Endothelial cell of umbilical vein (primary cell): ENCODE measurements around the gene COG2. TPM values are rescaled to one million over a fixed set of nuclear protein-coding genes. Genes with fewer than 3 reads are reported as not detected.

Source experiments
- BruUV-seq: library from RNA; stranded (reverse); fragments of 400-500 nt; replicated peaks from 2 replicates; lab custom pipeline; 2021; lab: Mats Ljungman, UMichigan
- CTCF ChIA-PET: fragments of 300-600, 350-600 bp; sonication (Branson Sonifier 250); formaldehyde crosslinking; loops from one replicate; lab custom pipeline; 2021; ENCODE audit warnings: antibody characterized with exemption, inconsistent platforms; lab: Charles Lee
- POLR2A ChIA-PET: fragments of 300-600, 350-600 bp; sonication (Branson Sonifier 250); formaldehyde crosslinking; loops from one replicate; lab custom pipeline; 2021; ENCODE audit warnings: antibody characterized with exemption, inconsistent platforms; lab: Charles Lee
- DNase-seq: peaks from one replicate; pipeline ENCODE4 v3.0.0-alpha.2; 2011; ENCODE audit warnings: low read depth, low spot score
- FAIRE-seq: peaks from 2 replicates; lab custom pipeline; 2011; peaks lifted over from hg19 to GRCh38; lab: Jason Lieb, UNC
- H2AFZ ChIP-seq: 2 replicates; pipeline ENCODE4 v1.6.0; 2012; ENCODE audit warnings: low read depth, low read length, control low read depth, inconsistent platforms
- H3K27ac ChIP-seq: 2 replicates; pipeline ENCODE4 v1.5.1; 2011; ENCODE audit warnings: low read depth, mild to moderate bottlenecking, control low read depth, low read length, moderate library complexity; ENCODE audit not compliant: insufficient read depth
- H3K27me3 ChIP-seq, 2 experiments: 2 replicates each; pipeline versions ENCODE4 v1.6.0 to v1.6.1; 2011; ENCODE audit warnings: low read length in 2 of 2, mixed read lengths in 1 of 2; ENCODE audit not compliant: control insufficient read depth in 2 of 2, insufficient read depth in 2 of 2
- H3K36me3 ChIP-seq, 2 experiments: 2 replicates in 1 of 2; 3 replicates in 1 of 2; pipeline ENCODE4 v1.5.1; 2011; ENCODE audit warnings: low read length in 2 of 2, mild to moderate bottlenecking in 1 of 2, moderate library complexity in 1 of 2; ENCODE audit not compliant: control insufficient read depth in 2 of 2, insufficient read depth in 2 of 2; ENCODE audit errors: extremely low read depth in 1 of 2
- H3K4me1 ChIP-seq: 3 replicates; pipeline ENCODE4 v1.5.1; 2011; ENCODE audit warnings: mild to moderate bottlenecking, low read length; ENCODE audit not compliant: control insufficient read depth, insufficient read depth; ENCODE audit errors: extremely low read depth
- H3K4me2 ChIP-seq: 2 replicates; pipeline ENCODE4 v1.6.1; 2011; ENCODE audit warnings: low read length, control low read depth, mixed read lengths; ENCODE audit not compliant: insufficient read depth
- H3K4me3 ChIP-seq, 3 experiments: fragments of 200-600 bp in 1 of 3; sonication (generic), shearing (Covaris generic) in 1 of 3; replicated peaks in 1 of 3; 2 replicates each; pipeline ENCODE4 v1.5.1; 2011 to 2016; ENCODE audit warnings: control low read depth in 3 of 3, low read length in 3 of 3, mild to moderate bottlenecking in 2 of 3, inconsistent platforms in 1 of 3, low read depth in 1 of 3, moderate library complexity in 1 of 3; ENCODE audit not compliant: insufficient read depth in 1 of 3
- H3K79me2 ChIP-seq: 2 replicates; pipeline ENCODE4 v1.6.0; 2012; ENCODE audit warnings: low read length, inconsistent platforms; ENCODE audit not compliant: control insufficient read depth, insufficient read depth
- H3K9ac ChIP-seq: replicated peaks from 2 replicates; pipeline ENCODE3; 2011; ENCODE audit warnings: low read length, control low read depth; ENCODE audit not compliant: insufficient read depth; ENCODE audit errors: extremely low read depth
- H3K9me1 ChIP-seq: replicated peaks from 3 replicates; pipeline ENCODE4 v1.6.0; 2011; ENCODE audit warnings: mild to moderate bottlenecking, low read length; ENCODE audit not compliant: control insufficient read depth, insufficient read depth; ENCODE audit errors: extremely low read depth
- H3K9me3 ChIP-seq: replicated peaks from 2 replicates; pipeline ENCODE4 v1.5.1; 2012; ENCODE audit warnings: low read length, inconsistent platforms; ENCODE audit not compliant: control insufficient read depth, insufficient read depth
- H4K20me1 ChIP-seq: replicated peaks from 2 replicates; pipeline ENCODE3; 2011; ENCODE audit warnings: mild to moderate bottlenecking, low read length; ENCODE audit not compliant: control insufficient read depth, insufficient read depth; ENCODE audit errors: extremely low read depth
- EZH2 ChIP-seq: IDR thresholded peaks from 2 replicates; pipeline ENCODE4 v1.6.1; 2012; ENCODE audit warnings: borderline replicate concordance, low read depth, mild to moderate bottlenecking, moderate library complexity, low read length, inconsistent platforms; ENCODE audit not compliant: severe bottlenecking
- FOS ChIP-seq: IDR thresholded peaks from 2 replicates; pipeline ENCODE4 v1.6.1; 2011; ENCODE audit warnings: mild to moderate bottlenecking, low read length, moderate library complexity, borderline replicate concordance; ENCODE audit not compliant: insufficient read depth
- GATA2 ChIP-seq: IDR thresholded peaks from 2 replicates; pipeline ENCODE4 v1.7.0; 2011; ENCODE audit warnings: low read depth, mild to moderate bottlenecking, moderate library complexity, mixed read lengths, low read length; ENCODE audit not compliant: insufficient read length, insufficient read depth
- JUN ChIP-seq: IDR thresholded peaks from 2 replicates; pipeline ENCODE4 v1.6.1; 2011; ENCODE audit warnings: borderline replicate concordance, low read depth; ENCODE audit not compliant: insufficient read length, insufficient read depth
- MYC ChIP-seq: IDR thresholded peaks from one replicate; pipeline ENCODE4 v1.6.1; 2011; ENCODE audit warnings: mild to moderate bottlenecking, low read depth, low read length
- POLR2A ChIP-seq: IDR thresholded peaks from 2 replicates; pipeline ENCODE4 v1.6.1; 2012; ENCODE audit warnings: low read depth, mild to moderate bottlenecking, control low read depth, low read length
- POLR2AphosphoS5 ChIP-seq: IDR thresholded peaks from 2 replicates; pipeline ENCODE4 v1.6.1; 2012; ENCODE audit warnings: low read depth, mild to moderate bottlenecking, control low read depth, low read length, moderate library complexity; ENCODE audit not compliant: insufficient read depth
- dilution Hi-C: fragments of 300-500 bp; cut with MboI; formaldehyde crosslinking; loops from one replicate; pipeline ENCODE4 v1.15.0; 2019; ENCODE audit warnings: low sequenced_read_pairs; ENCODE audit not compliant: extremely low pct_ligation_motif_present
- intact Hi-C: fragments of 100-400 bp; cut with micrococcal nuclease; formaldehyde crosslinking; loops from one replicate; pipeline ENCODE4 v1.10.0; 2022
- polyA plus RNA-seq, 4 experiments: library from polyadenylated mRNA; depleted of rRNA in 3 of 4; stranded (reverse) in 3 of 4; unstranded in 1 of 4; fragments of >200 nt; gene quantifications; 2 replicates each; pipeline versions ENCODE4 v1.2.1 to v1.2.3, GENCODE V29; 2011 to 2012; ENCODE audit warnings: missing spikeins in 1 of 4
- total RNA-seq: library from RNA; stranded (reverse); gene quantifications from 2 replicates; pipeline ENCODE4 v1.2.3, GENCODE V29; 2021
- TF ChIP-seq, protein P1 (sequence below), 2 donors: IDR thresholded peaks; 1 replicate in 1 of 2; 2 replicates in 1 of 2; pipeline ENCODE4 v1.5.1; 2011; ENCODE audit warnings: low read length in 2 of 2, mild to moderate bottlenecking in 2 of 2, moderate library complexity in 2 of 2, control low read depth in 1 of 2, inconsistent platforms in 1 of 2, low read depth in 1 of 2; ENCODE audit not compliant: insufficient read depth in 1 of 2; ENCODE audit errors: extremely low read depth in 1 of 2
- TF ChIP-seq, protein P2 (sequence below): IDR thresholded peaks from 2 replicates; pipeline ENCODE4 v1.6.1; 2011; ENCODE audit not compliant: insufficient read depth, insufficient read length

The COG2 gene
- total and polyA plus RNA-seq, 2 donors (not counting 3 experiments of a cell fraction or from before 2014, with no cell fraction given): 7.6 to 24.2 TPM

DNA sequence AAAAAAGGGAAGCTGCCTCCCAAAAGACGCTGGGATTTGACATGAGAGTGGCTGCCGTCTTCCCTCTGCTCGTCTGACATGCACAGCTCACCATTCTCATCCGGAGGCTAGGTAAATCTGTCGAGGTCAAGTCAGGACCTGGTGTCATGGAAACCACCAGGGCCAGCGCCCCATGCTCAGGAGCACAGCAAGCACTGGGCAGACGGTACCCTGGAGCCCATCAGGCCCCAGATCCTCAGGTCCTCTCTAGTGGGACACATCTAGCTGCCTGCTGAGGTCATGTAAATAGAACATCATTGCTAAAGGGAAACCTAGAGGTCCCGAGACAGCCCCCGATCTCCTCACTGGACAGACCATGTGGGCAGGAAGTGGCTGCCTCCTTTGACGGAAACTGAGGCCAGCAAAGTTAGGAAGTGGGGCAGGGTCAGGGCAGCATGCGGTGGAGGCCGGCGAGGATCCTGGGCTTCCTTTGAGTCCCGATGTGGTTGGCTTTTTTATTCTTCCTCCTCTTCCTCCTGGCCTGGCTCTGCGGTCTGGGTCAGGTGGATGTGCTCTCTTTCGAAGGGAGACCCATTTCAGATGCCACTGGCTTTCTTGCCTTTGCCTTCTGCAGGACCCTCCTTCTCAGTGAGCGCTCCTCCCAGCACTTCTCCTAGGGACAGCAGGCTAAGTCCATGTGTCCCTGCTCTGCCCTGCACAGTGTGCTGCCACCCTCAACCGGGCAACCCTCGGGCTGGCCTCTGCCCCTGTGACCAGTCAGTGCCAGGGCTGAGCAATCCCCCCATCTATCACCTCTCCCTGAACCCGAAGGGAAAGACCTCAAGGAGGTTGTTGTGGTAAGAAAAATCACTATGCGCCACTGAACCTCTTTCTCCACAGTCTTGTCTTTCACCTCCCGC, 65.7 kb downstream of the COG2 start:
- ChIA-PET POLR2A (no interaction called here), CTCF (no interaction called here)
- no peak overlapping the region for H3K9ac ChIP-seq
- H3K27me3 ChIP-seq: no peaks in the 10 kb centered on the region
- H3K79me2 ChIP-seq: no peaks in the 10 kb centered on the region
- no peaks in the 10 kb centered on the region for H3K4me1 ChIP-seq
- H3K4me3 ChIP-seq: no peak overlapping the region
- BruUV-seq: no TSS peak
- FAIRE-seq (no peak), DNase-seq (no peak)
- no peaks in the 10 kb centered on the region for H4K20me1 ChIP-seq
- intact Hi-C loops: no loop called here
- dilution Hi-C loops: no loop called here
- no peak overlapping the region for H3K27ac ChIP-seq
- no peak overlapping the region for H3K4me2 ChIP-seq
- no peaks in the 10 kb centered on the region for H3K36me3 ChIP-seq
- H3K9me3 ChIP-seq: no peaks in the 10 kb centered on the region
- TF ChIP-seq FOS (no peak), POLR2AphosphoS5 (no peak), EZH2 (no peak), GATA2 (no peak), JUN (no peak), POLR2A (no peak), MYC (no peak)
- TF ChIP-seq, protein P1, sequence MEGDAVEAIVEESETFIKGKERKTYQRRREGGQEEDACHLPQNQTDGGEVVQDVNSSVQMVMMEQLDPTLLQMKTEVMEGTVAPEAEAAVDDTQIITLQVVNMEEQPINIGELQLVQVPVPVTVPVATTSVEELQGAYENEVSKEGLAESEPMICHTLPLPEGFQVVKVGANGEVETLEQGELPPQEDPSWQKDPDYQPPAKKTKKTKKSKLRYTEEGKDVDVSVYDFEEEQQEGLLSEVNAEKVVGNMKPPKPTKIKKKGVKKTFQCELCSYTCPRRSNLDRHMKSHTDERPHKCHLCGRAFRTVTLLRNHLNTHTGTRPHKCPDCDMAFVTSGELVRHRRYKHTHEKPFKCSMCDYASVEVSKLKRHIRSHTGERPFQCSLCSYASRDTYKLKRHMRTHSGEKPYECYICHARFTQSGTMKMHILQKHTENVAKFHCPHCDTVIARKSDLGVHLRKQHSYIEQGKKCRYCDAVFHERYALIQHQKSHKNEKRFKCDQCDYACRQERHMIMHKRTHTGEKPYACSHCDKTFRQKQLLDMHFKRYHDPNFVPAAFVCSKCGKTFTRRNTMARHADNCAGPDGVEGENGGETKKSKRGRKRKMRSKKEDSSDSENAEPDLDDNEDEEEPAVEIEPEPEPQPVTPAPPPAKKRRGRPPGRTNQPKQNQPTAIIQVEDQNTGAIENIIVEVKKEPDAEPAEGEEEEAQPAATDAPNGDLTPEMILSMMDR (IDR thresholded peaks at IDR 0.05; ENCODE audit: extremely low read depth in 1 of 2, insufficient read depth in 1 of 2, low read depth in 1 of 2, low read length in 2 of 2): no peak
- TF ChIP-seq, protein P2, sequence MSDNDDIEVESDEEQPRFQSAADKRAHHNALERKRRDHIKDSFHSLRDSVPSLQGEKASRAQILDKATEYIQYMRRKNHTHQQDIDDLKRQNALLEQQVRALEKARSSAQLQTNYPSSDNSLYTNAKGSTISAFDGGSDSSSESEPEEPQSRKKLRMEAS: no peak
- no peaks in the 10 kb centered on the region for H3K9me1 ChIP-seq
- no peak overlapping the region for H2AFZ ChIP-seq
